Renal cortex interstitium (tissue), 11 donors: ENCODE results near the gene SLC25A22. TPM values are rescaled to one million over a fixed set of nuclear protein-coding genes. Genes with fewer than 3 reads are reported as not detected.

Source experiments
- DNase-seq, 11 donors: peaks; one replicate each; pipeline ENCODE4 v3.0.0-alpha.2; 2013; ENCODE audit warnings: low read depth in 9 of 11, low spot score in 4 of 11; ENCODE audit errors: extremely low read depth in 1 of 11
- polyA plus RNA-seq, 3 donors: library from polyadenylated mRNA; unstranded; fragments of 120-200 nt; gene quantifications; one replicate each; pipeline ENCODE4 v1.2.1, GENCODE V29; 2013; ENCODE audit not compliant: insufficient read length in 3 of 3

SLC25A22 gene
- polyA plus RNA-seq, 3 donors = 12.2 to 21.7 (median 18.9) TPM

- no peak for DNase-seq
Measured at GRCh38 chr11:766936-767210, 31.2 kb downstream of the SLC25A22 start.

GRCh38 chr11:766106-766935 lies 31.8 kb downstream of the SLC25A22 start:
- no peak for DNase-seq

- no peak for DNase-seq
Measured at GRCh38 chr11:765802-766091, 32.3 kb downstream of the SLC25A22 start.

DNA sequence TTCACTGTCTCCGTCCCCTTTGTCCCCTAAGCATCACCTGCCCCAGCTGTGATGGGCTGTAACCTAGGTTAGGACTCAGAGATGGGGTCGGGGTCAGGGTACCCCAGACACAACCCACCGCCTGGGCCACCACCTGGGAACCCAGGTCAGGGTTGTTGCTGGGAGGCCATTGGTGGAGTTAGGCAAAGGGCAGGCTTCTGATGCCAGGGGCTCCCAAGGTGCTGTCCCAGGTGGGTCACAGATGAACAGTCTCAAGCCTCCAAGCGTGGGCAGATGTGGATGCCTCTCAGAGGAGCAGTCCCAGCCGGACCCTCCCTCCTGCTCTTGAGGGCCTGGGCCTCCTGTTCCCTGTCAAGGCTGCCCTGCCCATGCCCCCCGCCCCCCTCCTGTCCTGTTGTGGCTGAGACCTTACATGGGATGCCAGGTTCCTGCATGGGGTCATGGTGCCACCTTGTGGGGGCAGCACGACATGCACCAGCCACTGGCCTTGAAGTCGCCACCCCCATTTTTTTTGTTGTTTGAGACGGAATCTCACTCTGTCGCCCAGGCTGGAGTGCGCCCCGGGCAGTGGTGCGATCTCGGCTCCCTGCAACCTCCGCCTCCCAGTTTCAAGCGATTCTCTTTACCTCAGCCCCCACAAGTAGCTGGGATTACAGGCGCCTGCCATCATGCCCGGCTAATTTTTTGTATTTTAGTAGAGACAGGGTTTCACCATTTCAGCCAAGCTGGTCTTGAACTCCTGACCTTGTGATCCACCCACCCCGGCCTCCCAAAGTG lies 32.9 kb downstream of the SLC25A22 start:
- peak in 2 of 11 donors; percentile 31 to 38 for DNase-seq

DNA sequence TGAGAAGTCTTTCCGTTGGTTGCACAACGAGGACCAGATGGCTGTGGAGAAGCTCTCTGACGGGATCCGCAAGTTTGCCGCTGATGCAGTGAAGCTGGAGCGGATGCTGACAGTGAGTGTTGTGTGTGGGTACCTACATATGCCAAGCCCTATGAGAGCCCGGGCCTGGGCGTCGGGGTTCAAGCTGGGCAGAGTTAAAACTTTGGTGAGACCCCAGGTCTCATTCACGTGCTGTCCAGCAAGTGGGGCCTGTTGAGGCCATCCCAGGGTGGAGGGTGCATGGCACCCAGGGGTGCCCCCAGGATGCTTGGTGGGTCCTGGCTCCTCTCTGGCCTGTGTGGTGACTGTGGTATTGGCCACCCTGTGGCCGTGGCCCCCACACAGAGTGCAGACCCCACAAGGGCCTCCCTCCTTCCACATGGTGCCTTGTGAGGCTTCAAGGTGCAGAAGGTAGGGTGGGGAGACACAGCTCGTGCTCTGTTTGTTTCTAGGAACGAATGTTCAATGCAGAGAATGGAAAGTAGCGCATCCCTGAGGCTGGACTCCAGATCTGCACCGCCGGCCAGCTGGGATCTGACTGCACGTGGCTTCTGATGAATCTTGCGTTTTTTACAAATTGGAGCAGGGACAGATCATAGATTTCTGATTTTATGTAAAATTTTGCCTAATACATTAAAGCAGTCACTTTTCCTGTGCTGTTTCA lies 33.6 kb downstream of the SLC25A22 start:
- DNase-seq = no peak

- DNase-seq = no peak
Measured at GRCh38 chr11:763549-764321, 34.3 kb downstream of the SLC25A22 start.

DNA sequence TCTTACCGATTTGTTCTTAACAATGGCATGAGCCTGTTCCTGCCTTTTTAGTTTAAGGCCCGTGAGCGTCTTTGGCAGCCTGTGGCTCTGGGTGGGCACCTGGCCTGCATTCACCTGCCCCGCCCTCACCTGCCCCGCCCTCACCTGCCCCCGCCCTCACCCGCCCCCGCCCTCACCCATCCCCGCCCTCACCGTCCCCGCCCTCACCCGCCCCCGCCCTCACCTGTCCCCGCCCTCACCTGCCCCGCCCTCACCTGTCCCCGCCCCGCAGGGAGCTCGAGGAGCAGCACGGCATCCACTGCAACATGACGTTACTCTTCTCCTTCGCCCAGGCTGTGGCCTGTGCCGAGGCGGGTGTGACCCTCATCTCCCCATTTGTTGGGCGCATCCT lies 35.0 kb downstream of the SLC25A22 start:
- DNase-seq = no peak

DNA sequence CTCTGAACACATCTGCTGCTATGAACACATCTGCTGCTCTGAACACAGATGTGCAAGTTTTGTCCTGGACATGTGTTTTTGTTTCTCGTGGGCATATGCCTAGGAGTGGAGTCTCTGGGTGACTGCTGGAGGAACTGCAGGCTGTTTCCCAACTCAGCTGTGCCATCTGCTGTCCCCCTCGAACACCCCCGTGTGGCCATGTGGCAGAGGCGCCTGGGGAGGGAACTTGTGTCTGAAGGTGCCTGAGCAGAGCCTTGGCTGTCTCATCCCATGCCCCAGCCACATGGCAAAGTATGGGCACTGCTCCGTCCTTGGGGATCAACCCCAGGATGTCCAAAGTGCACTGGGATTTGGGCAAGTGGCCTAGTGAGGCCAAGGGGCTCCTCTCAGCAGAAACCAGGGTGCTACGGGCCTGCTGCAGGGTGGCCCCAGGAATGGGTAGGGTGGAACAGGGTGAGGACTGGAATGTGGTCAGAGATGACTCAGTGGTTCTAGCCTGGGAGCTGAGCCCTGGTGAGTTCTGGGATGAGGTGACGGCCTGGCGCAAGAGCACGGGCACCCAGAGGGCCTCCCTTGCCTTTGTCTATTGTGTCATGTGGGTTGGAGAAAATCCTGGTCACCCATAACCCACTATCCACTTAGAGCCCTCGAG lies 35.5 kb downstream of the SLC25A22 start:
- no peak for DNase-seq

DNA sequence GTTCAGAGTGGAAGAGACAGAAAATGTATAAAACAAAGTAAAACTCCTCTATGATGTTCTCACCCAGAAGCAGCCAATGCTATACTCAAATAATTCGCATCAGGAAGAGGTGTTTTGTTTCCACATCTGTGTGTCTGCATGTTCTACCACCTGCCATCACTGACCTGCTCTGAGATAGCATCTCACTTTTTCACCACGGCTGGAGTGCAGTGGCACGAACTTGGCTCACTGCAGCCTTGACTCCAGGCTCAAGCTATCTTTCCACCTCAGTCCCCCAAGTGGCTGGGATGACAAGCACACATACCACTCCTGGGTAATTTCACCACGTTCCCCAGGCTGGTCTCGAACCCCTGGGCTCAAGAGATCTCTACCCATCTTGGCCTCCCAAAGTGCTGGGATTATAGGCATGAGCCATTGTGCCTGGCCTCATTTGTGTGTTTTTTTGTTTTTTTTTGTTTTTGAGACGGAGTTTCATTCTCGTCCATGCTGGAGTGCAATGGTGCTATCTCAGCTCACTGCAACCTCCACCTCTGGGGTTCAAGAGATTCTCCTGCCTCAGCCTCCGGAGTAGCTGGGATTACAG lies 36.5 kb downstream of the SLC25A22 start:
- DNase-seq = no peak

- no peak for DNase-seq
Measured at GRCh38 chr11:760236-760635, 37.8 kb downstream of the SLC25A22 start.

- no peak for DNase-seq
Measured at GRCh38 chr11:749731-750130, 48.4 kb downstream of the SLC25A22 start.

DNA sequence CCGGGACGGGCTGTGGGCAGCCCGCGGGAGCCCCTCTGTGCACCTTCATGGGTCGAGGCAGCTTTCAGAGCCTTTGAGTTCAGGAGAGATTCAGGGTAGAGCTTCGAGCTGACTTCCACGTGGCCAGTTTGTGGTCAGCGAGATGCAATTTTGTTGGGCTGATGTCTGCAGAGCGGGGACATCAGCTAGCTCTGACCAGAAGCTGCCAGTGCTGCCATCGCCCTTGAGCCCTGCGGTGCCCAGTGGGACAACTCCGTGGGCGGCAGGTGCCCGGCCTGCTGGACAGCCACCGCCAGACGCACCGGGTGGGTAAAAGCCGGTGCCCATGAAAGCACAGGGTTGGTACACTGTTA lies 50.1 kb downstream of the SLC25A22 start:
- no peak for DNase-seq

DNA sequence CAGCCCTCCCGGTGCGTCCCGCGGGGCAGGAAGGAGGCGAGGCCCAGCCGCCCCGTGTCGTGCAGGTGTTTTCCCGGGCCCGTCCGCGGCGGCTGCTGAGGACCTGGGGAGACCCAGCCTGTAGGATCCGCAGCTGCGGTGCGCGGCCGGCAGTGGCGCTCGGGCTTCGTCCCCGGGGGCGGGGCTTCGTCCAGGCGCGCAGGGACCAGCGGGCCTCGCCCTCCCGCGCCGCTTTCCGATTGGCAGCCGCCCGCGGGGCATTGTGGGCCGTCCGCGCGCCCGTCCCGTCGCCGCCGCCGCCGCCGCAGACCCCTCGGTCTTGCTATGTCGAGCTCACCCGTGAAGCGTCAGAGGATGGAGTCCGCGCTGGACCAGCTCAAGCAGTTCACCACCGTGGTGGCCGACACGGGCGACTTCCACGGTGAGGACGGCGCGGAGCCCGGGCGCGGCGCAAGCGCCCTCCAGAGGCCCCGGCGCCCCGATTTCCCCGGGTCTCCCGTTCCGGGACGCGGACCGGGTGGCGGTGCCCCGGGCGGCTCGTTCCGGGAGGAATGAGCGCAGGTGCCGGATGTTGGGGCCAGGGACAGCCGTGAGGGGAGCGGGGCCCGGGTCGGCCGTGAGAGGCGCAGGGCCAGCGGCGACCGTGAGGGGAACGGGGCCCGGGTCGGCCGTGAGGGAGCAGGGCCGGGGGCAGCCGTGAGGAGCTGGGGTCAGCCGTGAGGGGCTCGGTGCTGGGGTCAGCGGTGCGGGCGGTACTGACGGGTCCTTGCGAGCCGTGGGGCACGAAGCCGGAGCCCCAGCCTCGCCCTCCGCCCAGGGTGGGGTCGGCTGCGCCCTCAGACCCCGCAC lies 50.7 kb downstream of the SLC25A22 start, which contains the start of gene TALDO1:
TSS of gene TALDO1 (plus strand) at position 307 of the 849 bp plus-strand sequence. CDS start at position 325, 18 bp downstream.
- peak in 10 of 11 donors; percentile 63 to 89 (median 86) for DNase-seq

DNA sequence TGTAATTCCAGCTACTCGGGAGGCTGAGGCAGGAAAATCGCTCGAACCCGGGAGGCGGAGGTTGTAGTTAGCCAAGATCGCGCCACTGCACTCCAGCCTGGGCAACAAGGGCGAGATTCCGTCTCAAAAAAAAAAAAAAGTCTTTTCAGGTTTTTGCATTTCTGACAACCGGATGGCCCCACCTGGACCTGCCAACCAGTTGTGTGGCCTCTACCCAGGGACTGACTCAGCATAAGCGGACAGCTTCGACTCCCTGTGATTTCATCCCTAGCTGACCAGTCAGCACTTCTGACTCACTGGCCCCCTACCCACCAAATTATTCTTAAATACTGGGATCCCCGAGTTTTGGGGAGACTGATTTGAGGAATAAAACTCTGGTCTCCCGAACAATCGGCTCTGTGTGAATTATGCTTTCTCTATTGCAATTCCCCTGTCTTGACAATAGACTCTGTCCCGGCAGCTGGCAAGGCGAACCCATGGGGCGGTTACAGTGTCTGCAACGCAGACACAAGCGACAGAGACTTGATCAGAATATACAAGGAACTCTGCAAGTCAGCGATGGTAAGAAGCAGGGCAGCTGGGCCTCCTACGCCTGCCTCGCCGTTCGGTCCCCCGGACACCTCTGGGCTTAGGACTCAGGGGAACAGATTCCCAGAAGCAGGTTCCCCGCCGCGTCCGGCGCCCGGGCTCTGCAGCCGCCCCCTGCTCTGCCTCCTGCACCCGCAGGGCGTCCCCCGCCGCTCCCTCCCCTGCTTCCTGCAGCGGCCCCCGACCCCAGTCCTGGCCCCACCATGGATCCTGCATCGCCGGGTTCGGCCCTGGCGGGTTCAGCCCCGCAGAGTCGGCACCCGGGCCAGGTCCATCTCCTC lies 51.6 kb downstream of the SLC25A22 start:
- DNase-seq = no peak

DNA sequence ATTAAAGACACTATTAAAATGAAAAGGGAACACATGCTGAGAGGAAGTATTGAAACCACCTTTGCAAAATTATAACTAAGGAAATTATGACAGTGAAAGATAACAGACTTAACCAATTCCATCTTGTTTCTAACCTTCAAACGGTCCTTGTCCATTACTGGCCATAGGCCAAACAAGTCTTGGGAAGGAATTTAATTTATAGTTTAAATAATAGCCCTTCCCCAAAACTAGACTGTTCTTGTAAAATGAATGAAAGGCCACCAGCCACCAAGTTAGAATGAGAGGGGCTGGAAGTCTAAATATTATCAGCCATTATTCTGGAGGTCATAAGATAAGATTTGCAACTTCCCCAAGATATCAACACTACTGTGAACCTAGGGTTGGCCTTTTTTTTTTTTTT lies 52.7 kb downstream of the SLC25A22 start:
- DNase-seq = no peak

GRCh38 chr11:742571-743201 lies 55.4 kb downstream of the SLC25A22 start:
- no peak for DNase-seq
